HG03378 (cell line): Measurements from ENCODE around the gene SYS1.

Source experiments
- ATAC-seq: cut with Tn5 transposase; IDR thresholded peaks from one replicate; pipeline ENCODE4 v1.9.1; 2021; ENCODE audit warnings: mild to moderate bottlenecking, moderate library complexity; ENCODE audit not compliant: unreplicated experiment

SYS1 gene

GRCh38 chr20:45378191-45378590, 15.2 kb downstream of the SYS1 start, which contains the start of gene TP53TG5:
TSS of gene TP53TG5 (minus strand) at chr20:45378325. CDS start at chr20:45378236, 89 bp downstream.
- ATAC-seq, result no peak

DNA sequence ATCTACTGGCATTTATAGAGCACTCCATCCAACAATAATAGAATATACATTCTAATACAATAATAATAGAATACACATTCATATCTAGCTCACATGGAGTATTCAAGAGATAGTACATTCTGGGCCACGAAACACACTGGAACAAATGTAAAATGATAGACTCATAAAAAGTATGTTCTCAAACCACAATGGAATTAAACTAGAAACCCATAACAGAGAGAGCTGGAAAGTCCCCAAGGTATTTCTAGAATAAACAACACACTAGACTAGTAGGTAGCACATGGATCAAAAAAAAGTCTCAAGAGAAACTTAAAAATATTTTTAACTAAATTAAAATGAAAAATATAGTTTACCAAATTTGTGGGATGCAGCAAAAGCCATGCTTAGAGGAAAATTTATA, 24.3 kb downstream of the SYS1 start:
- ATAC-seq, result no peak

DNA sequence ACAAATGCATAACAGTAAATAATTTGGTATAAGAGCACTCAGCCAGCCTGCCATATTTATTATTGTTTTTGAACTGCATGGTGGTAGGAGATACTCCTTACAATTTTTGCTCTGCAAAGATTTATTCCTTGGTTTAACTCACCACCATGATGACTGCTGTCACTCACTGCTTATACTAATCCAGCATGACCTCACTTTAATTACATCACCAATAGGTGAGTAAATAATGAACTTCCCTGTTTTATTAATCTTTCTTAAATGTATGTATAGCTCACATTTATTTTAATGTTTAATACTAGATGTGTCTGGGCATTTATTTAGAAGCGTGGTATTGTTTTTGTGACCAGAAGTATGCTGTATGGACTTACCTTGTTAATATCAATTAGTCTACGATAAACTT, 28.0 kb downstream of the SYS1 start:
- ATAC-seq, result no peak

DNA sequence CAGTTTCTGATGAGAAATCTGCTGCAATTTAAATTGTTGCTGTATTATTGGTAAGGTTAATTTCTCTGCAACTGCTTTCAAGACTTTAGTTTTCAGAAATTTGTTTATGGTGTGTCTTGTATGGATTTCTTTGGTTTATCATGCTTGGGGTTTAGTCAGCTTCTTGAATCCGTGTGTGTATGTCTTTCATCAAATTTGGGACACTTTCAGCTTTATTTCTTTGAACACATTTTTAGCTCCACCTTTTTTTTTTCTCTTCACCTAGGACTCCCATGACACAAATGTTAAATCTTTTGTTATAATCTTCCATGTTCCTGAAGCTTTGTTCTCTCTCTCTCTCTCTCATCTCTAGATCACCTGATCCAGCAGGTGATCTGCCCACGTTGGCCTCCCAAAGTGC, 28.6 kb downstream of the SYS1 start:
- ATAC-seq, result no peak

- no peak for ATAC-seq
These were observed 29.8 kb downstream of the SYS1 start for GRCh38 chr20:45392733-45393132.

DNA sequence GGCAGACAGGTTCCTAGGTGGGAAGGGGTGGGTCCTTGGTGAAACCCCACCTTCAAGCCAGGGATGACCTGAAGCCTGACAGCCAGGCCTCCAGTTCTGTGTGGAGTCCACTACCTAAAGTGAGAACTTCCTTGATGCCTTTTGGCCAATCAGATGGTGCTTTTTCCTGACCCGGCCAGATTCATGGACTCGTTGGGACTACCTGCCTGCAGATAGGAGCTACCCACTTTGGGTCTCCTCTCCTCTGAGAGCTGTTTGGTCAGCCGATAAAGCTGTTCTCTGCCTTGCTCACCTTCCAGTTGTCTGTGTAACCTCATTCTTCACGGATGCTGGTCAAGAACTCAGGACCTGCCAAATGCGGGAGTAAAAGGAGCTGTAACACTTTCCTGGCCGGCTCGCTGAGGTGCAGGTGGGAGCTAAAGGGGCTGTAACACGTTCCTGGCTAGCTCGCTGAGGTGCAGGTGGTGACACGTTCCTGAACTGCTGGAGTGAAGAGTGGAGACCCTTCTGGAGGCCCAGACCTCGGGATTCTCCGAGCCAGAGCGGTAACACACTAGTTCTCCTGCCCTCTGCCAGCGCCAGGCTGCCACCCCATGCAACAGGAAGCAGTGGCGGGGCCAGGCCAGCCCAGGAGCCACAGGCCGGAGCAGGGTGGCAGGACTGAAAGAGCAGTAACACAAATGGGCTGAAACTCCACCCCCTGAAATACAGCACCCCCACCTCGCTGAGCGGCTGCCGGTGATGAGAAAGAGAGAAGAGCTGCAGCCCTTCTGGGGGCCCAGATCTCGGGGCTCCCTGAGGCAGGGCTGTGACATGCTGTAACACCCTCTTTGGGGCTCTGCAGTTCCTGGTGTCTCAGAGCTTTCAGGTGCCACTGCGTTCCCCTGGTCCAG, 31.5 kb downstream of the SYS1 start:
- no peak for ATAC-seq

GRCh38 chr20:45395114-45395415, 32.1 kb downstream of the SYS1 start:
- no peak for ATAC-seq

DNA sequence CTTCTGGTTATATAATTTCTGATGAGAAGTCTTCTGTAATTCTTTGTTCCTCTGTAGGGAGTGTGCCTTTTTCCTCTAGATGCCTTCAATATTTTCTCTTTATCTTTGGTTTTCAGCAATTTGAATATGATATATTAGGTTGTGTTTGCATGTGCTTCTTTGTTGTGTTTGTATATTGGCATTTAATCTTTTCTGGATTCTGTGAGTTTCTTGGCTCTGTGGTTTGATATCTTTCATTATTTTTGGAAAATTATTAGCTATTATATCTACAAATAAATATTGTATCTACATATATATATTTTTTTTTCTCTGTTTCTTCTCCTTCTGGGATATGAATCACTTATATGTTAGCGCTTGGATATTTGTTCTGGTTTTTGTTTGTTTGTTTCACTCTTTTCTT, 36.1 kb downstream of the SYS1 start:
- ATAC-seq, result no peak

GRCh38 chr20:45400346-45401031, 37.5 kb downstream of the SYS1 start:
- ATAC-seq, result no peak

DNA sequence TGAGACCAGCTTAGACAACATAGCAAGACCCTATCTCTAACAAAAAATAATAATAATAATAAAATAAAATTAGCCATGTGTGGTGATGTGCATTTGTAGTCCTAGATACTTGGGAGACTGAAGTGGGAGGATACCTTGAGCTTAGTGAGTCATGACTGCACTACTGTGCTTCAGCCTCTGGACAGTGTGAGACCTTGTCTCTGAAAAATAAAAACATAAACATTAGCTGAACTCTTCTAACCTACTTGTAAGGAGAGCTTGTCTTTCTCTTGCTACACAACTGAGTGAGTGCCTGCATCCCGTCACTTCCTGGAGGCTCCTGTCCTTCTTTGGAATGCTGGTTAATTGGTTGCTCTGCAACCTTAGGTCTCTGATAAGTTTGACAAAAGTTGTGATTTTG, 40.0 kb downstream of the SYS1 start:
- ATAC-seq, result no peak

DNA sequence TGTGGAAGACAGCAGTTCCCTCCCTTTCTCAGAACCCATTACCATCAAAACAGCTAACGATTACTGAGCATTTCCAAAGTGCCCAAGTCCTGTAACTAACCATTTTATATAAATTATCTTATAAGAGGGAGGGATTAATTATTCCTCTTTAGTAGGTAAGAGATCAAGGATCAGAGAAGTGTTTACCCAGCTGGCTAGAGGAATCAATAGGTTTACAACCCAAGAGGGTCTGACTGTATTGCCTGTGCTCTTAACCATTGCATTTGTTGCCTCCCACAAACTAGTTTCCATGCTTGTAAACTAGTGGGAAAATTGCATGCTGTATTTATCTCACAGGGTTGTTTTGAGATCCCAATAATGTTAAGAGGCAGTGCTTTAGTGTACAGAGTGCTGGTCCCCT, 41.5 kb downstream of the SYS1 start:
- ATAC-seq, result no peak

DNA sequence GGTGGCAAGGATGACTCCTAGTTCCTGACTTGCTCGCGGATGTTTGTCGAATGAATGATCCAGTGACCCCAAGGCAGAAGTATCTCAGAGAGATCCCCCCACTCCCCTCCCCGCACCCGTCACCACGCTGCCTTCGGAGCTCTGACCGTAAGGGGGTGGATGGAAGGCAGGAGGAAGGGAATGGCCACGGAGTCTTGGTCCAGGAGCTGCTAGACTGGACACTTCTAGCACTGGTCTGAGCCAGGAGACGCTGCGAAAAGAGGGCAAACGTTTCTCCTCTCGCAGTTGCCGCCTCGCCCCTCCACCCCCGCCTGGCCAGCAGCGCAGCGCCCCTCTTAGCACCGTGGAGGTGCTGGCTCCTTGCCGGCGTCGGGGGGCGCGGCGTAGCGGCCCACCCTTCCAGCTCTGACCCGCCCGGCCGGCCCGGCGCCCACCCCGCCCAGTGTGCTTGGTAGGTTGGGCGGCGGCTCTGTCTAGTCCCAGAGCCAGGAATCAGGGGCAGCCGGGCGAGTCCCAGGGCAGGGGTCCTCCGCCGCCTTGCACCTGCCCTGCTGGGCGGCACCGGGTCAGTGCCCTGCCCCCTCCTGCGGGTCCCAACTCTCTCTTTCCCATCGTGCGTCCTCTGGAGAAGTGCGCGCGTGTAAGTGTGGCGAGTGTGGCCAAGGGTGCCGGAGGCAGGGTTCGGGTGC, 42.8 kb downstream of the SYS1 start:
- no peak for ATAC-seq

- no peak for ATAC-seq
These were observed 43.5 kb downstream of the SYS1 start for GRCh38 chr20:45406260-45407066.

DNA sequence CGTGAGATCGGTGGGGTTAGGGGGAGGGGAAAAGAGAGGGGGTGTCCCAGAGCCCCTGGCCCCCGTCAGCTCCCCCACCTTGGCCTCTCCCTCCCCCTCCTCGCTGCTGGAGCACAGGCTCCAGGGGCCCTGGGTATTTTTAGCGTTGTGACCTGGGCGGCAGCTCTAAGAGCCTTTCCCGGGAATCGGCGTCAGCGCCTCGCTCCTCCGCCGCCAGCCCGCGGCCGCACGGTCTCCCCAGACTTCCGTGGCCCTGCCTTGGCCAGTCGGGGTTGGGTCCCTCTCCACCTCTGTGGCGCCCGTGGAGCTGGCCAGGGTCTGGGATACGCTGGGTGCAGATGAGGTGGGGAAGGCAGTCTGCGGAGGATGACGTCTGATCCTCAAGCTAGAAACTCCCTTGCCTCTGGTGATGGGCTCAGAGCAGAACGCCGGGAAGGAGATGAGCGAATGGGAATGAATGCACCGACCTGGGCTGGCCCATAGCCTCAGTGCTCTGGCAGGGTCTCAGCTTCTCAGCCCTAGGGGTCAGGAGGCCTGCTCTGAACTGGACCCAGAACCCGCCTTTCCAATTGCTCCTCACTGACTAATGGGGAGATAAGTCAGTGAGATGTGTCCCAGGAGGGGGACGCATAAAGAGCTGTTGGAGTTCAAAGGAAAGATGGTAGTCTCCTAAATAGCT, 44.2 kb downstream of the SYS1 start:
- no peak for ATAC-seq

- ATAC-seq, result no peak
These were observed 45.1 kb downstream of the SYS1 start, which contains the start of gene DBNDD2 for GRCh38 chr20:45407783-45408645. TSS of gene DBNDD2 (plus strand) at chr20:45408289. CDS start at chr20:45408468, 179 bp downstream.

- ATAC-seq, result no peak
These were observed 45.8 kb downstream of the SYS1 start for GRCh38 chr20:45408646-45409213.

GRCh38 chr20:45409521-45410272, 46.7 kb downstream of the SYS1 start:
- no peak for ATAC-seq

DNA sequence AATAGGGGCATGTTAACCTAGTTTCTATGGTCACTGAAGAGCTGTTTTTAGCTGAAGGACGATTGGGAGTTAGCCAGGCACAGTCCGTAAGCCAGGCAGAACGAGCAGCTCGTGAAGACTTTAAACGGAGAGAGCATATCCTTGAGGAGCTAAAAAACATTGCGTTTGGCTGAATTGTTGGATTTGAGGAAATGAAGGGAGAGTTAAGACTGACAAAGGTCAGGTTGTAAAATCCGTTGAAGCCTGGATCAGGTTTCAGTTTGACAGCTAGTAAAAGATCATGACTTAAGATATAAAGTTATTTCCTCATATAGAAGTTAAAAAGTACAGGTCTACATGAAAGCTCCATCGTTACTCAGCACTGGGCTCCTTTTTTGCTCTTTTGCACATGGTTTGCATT, 47.9 kb downstream of the SYS1 start:
- ATAC-seq, result no peak
